ENCODE results near the gene ADAMTS13. TPM values are rescaled to one million over a fixed set of nuclear protein-coding genes. Genes with fewer than 3 reads are reported as not detected.

ADAMTS13 gene
- total and polyA plus RNA-seq, 10 donors, result 1.1 to 4.8 (median 2.7) TPM

GRCh38 chr9:133489253-133490190 is 67.4 kb downstream of the ADAMTS13 start:
- Histone ChIP-seq H3K27me3 (replicated peaks in 1 of 7) (peaks cover 0 to 45% (median 0%) of the 10 kb centered on the region in 7 donors), H3K4me1 (peaks cover 4 to 47% (median 25%) of the 10 kb centered on the region in 6 donors), H3K27ac (peak overlapping the region in 1 of 8 donors; percentile 28), H3K36me3 (no peaks in the 10 kb centered on the region), H3K9me3 (no peaks in the 10 kb centered on the region), H3K4me3 (no peak overlapping the region)
- intact Hi-C loops (cut with DNase I; ENCODE audit: low total_unique reads), result loop anchor here (5.0 kb wide), 1 partner anchor 302 kb away; no protein-coding TSS in a partner anchor
- peak; percentile 71 for DNase-seq
- TF ChIP-seq POLR2A (IDR thresholded peaks at IDR 0.05) (no peak), CTCF (IDR thresholded peaks at IDR 0.05 in 8 of 11, conservative IDR thresholded peaks at IDR 0.05 in 3 of 11) (no peak), POLR2AphosphoS5 (IDR thresholded peaks at IDR 0.05) (no peak)
- WGBS, 5 donors, result 86 to 93% (median 89%) methylated on average over 19 of the region's 19 CpGs

- Histone ChIP-seq H3K4me1 (peaks cover 4 to 47% (median 25%) of the 10 kb centered on the region in 6 donors), H3K4me3 (no peak overlapping the region), H3K9me3 (no peaks in the 10 kb centered on the region), H3K36me3 (no peaks in the 10 kb centered on the region), H3K27me3 (replicated peaks in 1 of 7) (peaks cover 0 to 42% (median 0%) of the 10 kb centered on the region in 7 donors), H3K27ac (peak overlapping the region in 1 of 8 donors; percentile 28)
- DNase-seq, result peak; percentile 46
- intact Hi-C loops (cut with DNase I; ENCODE audit: low total_unique reads), result no loop called here
- TF ChIP-seq CTCF (IDR thresholded peaks at IDR 0.05 in 8 of 11, conservative IDR thresholded peaks at IDR 0.05 in 3 of 11) (no peak), POLR2AphosphoS5 (IDR thresholded peaks at IDR 0.05) (no peak), POLR2A (IDR thresholded peaks at IDR 0.05) (no peak)
- whole genome bisulfite sequencing, 5 donors, result 68 to 85% (median 73%) methylated on average over 13 of the region's 13 CpGs
These were observed 68.1 kb downstream of the ADAMTS13 start for GRCh38 chr9:133490201-133490681.

GRCh38 chr9:133490865-133491655 is 68.9 kb downstream of the ADAMTS13 start:
- intact Hi-C loops (cut with DNase I; ENCODE audit: low total_unique reads), result no loop called here
- Histone ChIP-seq H3K9me3 (no peaks in the 10 kb centered on the region), H3K27ac (peak overlapping the region in 5 of 8 donors; percentile 57 to 79 (median 77)), H3K4me3 (no peak overlapping the region), H3K36me3 (no peaks in the 10 kb centered on the region), H3K4me1 (peaks cover 1 to 42% (median 21%) of the 10 kb centered on the region in 6 donors), H3K27me3 (replicated peaks in 1 of 7) (peaks cover 0 to 38% (median 0%) of the 10 kb centered on the region in 7 donors)
- 76 to 86% (median 83%) methylated on average over 12 of the region's 12 CpGs for WGBS, 5 donors
- peak; percentile 60 for DNase-seq
- no peak for TF ChIP-seq POLR2AphosphoS5 (IDR thresholded peaks at IDR 0.05)
- TF ChIP-seq POLR2A (IDR thresholded peaks at IDR 0.05), result no peak
- no peak for TF ChIP-seq CTCF (IDR thresholded peaks at IDR 0.05 in 8 of 11, conservative IDR thresholded peaks at IDR 0.05 in 3 of 11)
